Skeletal muscle tissue (tissue), 4 donors: ENCODE data around the gene TYK2. TPM values are rescaled to one million over a fixed set of nuclear protein-coding genes. Genes with fewer than 3 reads are reported as not detected.
"Not testable (repeated sequence)": the region's sequence is repeated elsewhere in the genome, so short reads cannot be mapped to it uniquely, and the experiment has no call there.

Experiments
- H3K27ac ChIP-seq: one replicate; pipeline ENCODE4 v1.7.0; 2013; ENCODE audit warnings: mild to moderate bottlenecking, low read depth, low read length, inconsistent platforms
- H3K27me3 ChIP-seq, 3 donors: one replicate each; pipeline ENCODE4 v1.7.0; 2013; ENCODE audit warnings: low read length in 3 of 3; ENCODE audit not compliant: control insufficient read depth in 3 of 3, insufficient read depth in 3 of 3
- H3K36me3 ChIP-seq, 3 donors: one replicate each; pipeline ENCODE4 v1.7.0; 2013; ENCODE audit warnings: low read length in 3 of 3; ENCODE audit not compliant: control insufficient read depth in 3 of 3, insufficient read depth in 3 of 3
- H3K4me1 ChIP-seq, 3 donors: one replicate each; pipeline ENCODE4 v1.7.0; 2013; ENCODE audit warnings: low read length in 3 of 3, mild to moderate bottlenecking in 3 of 3; ENCODE audit not compliant: control insufficient read depth in 3 of 3, insufficient read depth in 3 of 3
- H3K4me3 ChIP-seq, 3 donors: one replicate each; pipeline ENCODE4 v1.7.0; 2013; ENCODE audit warnings: low read length in 3 of 3
- H3K9ac ChIP-seq, 3 donors: one replicate each; pipeline ENCODE4 v1.7.0; 2013; ENCODE audit warnings: low read length in 3 of 3, mild to moderate bottlenecking in 3 of 3, moderate library complexity in 2 of 3, low read depth in 1 of 3
- H3K9me3 ChIP-seq, 3 donors: one replicate each; pipeline ENCODE4 v1.7.0; 2013; ENCODE audit warnings: low read length in 3 of 3; ENCODE audit not compliant: control insufficient read depth in 3 of 3
- total RNA-seq: library from RNA; depleted of rRNA; stranded (reverse); fragments of >200 nt; gene quantifications from one replicate; pipeline ENCODE4 v1.2.3, GENCODE V29; 2014
- donor health status: Osteomylitis.

Gene TYK2
- total RNA-seq, 1 donor from 2014 or later = 38.1 TPM

DNA sequence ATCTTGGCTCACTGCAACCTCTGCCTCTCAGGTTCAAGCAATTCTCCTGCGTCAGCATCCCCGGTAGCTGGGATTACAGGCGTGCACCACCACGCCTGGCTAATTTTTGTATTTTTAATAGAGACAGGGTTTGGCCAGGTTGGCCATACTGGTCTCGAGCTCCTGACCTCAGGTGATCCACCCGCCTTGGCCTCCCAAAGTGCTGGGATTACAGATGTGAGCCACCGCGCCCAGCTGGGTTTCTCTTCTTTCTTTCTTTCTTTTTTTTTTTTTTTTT is 2.8 kb upstream of the TYK2 start:
- not testable (repeated sequence) for H3K27me3 ChIP-seq, H3K27ac ChIP-seq, H3K4me3 ChIP-seq, H3K9ac ChIP-seq, H3K36me3 ChIP-seq, H3K9me3 ChIP-seq
- H3K4me1 ChIP-seq = peaks cover 10 to 13% (median 12%) of the 10 kb centered on the region in 3 donors

DNA sequence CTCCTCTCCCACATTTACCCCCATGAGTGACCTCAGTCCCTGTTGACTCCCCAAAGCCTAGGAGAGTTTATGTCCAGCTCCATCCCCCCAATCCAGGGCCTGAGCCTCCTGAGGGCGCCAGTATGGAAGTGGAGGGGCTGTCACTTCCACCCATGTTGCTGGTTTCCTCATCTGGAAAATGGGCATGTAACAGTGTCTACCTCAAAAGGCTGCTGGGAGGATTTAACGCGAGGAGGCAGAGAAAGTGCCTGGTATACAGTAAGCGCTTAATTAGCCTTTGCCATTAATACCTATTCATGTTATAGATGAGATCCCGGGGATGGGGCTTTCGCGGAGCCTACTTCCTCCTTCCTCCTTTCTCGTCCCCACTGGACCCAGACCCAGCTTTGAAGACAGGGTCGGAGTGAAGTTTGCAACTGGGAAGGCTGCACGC is 476 bp downstream of the TYK2 start:
- Histone ChIP-seq H3K4me3 (peak overlapping the region; percentile 83 to 98 (median 90)), H3K4me1 (peaks cover 10 to 13% (median 12%) of the 10 kb centered on the region in 3 donors), H3K9ac (peak overlapping the region; percentile 82 to 95 (median 86)), H3K9me3 (no peaks in the 10 kb centered on the region), H3K36me3 (peaks cover 7 to 13% (median 11%) of the 10 kb centered on the region in 3 donors), H3K27ac (peak overlapping the region; percentile 57), H3K27me3 (no peaks in the 10 kb centered on the region)

- peaks cover 10 to 13% (median 12%) of the 10 kb centered on the region in 3 donors for H3K4me1 ChIP-seq
- H3K27me3 ChIP-seq = no peaks in the 10 kb centered on the region
- H3K27ac ChIP-seq = no peak overlapping the region
- no peak overlapping the region for H3K4me3 ChIP-seq
- H3K36me3 ChIP-seq = peaks cover 10 to 16% (median 11%) of the 10 kb centered on the region in 3 donors
- no peaks in the 10 kb centered on the region for H3K9me3 ChIP-seq
- no peak overlapping the region for H3K9ac ChIP-seq
Observed at GRCh38 chr19:10378124-10378523, 2.2 kb downstream of the TYK2 start.

DNA sequence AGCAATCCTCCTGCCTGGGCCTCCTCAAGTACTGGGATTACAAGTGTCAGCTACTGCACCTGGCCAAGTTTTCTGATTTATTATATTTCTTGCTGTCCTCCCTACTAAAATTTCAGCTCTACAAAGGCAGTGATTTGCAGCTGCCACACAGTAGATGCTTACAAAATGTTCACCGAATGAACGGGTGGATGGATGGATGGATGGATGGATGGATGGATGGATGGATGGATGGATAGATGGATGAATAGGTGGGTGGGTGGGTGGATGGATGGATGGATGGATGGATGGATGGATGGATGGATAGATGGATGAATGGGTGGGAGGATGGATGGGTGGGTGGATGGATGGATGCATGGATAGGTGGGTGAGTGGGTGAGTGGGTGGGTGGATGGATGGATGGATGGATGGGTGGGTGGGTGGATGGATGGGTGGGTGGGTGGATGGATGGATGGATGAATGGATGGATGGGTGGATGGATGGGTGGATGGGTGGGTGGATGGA is 3.2 kb downstream of the TYK2 start:
- not testable (repeated sequence) for H3K27ac ChIP-seq, H3K27me3 ChIP-seq, H3K9me3 ChIP-seq, H3K9ac ChIP-seq, H3K4me3 ChIP-seq
- peaks cover 10 to 13% (median 12%) of the 10 kb centered on the region in 3 donors for H3K4me1 ChIP-seq
- peaks cover 11 to 16% (median 13%) of the 10 kb centered on the region in 3 donors for H3K36me3 ChIP-seq

- H3K9ac ChIP-seq = no peak overlapping the region
- no peaks in the 10 kb centered on the region for H3K27me3 ChIP-seq
- peaks cover 13 to 17% (median 13%) of the 10 kb centered on the region in 3 donors for H3K36me3 ChIP-seq
- H3K4me1 ChIP-seq = peaks cover 4 to 6% (median 6%) of the 10 kb centered on the region in 3 donors
- no peak overlapping the region for H3K27ac ChIP-seq
- no peaks in the 10 kb centered on the region for H3K9me3 ChIP-seq
- H3K4me3 ChIP-seq = no peak overlapping the region
Observed at GRCh38 chr19:10374931-10375330, 5.4 kb downstream of the TYK2 start.

DNA sequence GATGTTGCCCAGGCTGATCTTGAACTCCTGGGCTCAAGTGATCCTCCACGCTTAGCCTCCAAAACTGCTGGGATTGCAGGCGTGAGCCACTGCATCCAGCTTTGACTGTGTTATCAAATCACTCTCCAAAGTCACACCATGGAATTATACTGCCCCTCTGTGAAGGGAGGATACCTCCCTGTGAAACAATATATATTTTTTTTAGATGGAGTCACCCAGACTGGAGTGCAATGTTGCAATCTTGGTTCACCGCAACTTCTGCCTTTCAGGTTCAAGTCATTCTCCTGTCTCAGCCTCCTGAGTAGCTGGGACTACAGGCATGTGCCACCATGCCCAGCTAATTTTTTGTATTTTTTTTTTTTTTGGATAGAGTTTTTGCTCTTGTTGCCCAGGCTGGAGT is 7.7 kb downstream of the TYK2 start:
- no peak overlapping the region for H3K27ac ChIP-seq
- no peaks in the 10 kb centered on the region for H3K27me3 ChIP-seq
- H3K36me3 ChIP-seq = peaks cover 20 to 23% (median 21%) of the 10 kb centered on the region in 3 donors
- H3K4me1 ChIP-seq = no peaks in the 10 kb centered on the region
- no peak overlapping the region for H3K4me3 ChIP-seq
- no peaks in the 10 kb centered on the region for H3K9me3 ChIP-seq
- H3K9ac ChIP-seq = no peak overlapping the region

DNA sequence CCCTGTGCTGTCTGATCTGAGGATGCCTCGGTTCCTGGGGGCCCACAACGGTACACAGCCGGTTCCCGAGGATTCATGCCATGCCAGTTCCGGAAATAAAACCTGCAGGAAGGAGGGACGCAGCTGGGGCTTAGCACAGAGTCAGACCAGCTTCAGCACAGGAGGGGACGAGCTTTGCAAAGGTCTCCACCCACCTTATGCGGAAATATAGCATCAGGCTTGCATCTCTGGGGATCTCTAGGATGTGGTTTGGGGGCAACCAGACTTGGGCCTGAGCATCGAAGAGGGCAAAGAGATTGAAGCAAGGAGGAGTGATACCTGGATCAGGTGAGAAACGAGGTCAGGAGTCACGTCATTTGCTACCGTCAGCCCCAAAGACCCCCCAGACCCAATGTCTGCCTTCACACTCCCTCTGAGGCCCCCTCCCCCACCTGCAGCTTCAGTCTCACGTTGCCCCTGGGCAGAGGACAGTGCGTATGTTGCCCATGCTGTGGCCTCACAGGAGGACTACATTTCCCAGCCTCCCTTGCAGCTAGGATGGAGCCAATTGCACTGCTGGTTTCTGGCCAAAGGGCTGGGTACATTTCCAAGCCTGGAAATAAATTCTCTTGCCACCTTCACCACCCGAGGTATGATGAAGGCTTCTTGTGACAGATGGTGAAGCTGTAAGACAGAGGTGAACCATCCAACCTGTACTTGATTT is 12.1 kb downstream of the TYK2 start:
- Histone ChIP-seq H3K9ac (no peak overlapping the region), H3K27ac (no peak overlapping the region), H3K9me3 (no peaks in the 10 kb centered on the region), H3K27me3 (no peaks in the 10 kb centered on the region), H3K4me1 (no peaks in the 10 kb centered on the region), H3K4me3 (no peak overlapping the region), H3K36me3 (peaks cover 42 to 54% (median 44%) of the 10 kb centered on the region in 3 donors)

DNA sequence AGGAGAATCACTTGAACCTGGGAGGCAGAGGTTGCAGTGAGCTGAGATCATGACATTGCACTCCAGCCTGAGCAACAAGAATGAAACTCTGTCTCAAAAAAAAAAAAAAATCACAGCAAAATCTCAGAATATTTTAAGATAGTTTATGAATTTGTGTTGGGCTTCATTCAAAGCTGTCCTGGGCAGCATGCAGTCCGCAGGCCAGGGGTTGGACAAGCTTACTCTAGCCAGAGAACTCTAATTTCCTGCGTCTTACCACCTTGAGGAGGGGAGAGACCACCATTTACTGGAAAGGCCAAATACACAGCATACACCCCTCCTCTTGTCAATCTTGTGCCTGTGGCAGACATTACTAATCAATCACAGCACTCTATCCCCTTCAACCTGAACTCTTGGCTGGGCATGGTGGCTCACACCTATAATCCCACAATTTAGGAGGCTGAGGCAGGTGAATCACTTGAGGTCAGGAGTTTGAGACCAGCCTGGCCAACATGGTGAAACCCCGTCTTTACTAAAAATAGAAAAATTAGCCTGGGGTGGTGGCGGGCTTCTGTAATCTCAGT is 13.3 kb downstream of the TYK2 start:
- not testable (repeated sequence) for H3K27me3 ChIP-seq, H3K9ac ChIP-seq, H3K4me3 ChIP-seq, H3K4me1 ChIP-seq, H3K27ac ChIP-seq, H3K9me3 ChIP-seq
- H3K36me3 ChIP-seq = peaks cover 47 to 59% (median 49%) of the 10 kb centered on the region in 3 donors

DNA sequence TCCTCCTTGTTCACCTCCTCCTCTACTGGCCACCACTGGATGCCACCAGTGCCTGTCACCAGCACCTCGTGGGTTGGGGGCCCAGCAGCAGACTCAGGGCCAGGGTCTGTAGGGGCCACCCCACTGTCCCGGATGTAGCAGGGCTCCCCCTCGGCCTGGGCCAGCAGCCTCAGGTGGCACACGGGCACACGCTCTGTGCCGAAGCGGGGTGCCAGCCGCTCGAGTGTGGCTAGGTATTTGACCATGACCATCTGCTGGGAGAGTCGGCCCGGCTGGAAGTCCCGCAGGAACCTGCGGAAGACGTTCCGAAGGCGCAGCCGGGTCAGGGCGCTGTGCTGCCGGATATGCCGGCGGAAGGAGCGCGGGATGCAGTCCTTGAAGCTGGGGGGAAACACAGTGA is 14.9 kb downstream of the TYK2 start:
- Histone ChIP-seq H3K36me3 (peaks cover 54 to 70% (median 62%) of the 10 kb centered on the region in 3 donors), H3K4me1 (no peaks in the 10 kb centered on the region), H3K4me3 (no peak overlapping the region), H3K9me3 (no peaks in the 10 kb centered on the region), H3K27ac (no peak overlapping the region), H3K27me3 (no peaks in the 10 kb centered on the region), H3K9ac (no peak overlapping the region)

GRCh38 chr19:10364644-10365043 is 15.7 kb downstream of the TYK2 start:
- Histone ChIP-seq H3K27me3 (no peaks in the 10 kb centered on the region), H3K9ac (no peak overlapping the region), H3K4me3 (no peak overlapping the region), H3K4me1 (no peaks in the 10 kb centered on the region), H3K27ac (no peak overlapping the region), H3K36me3 (peaks cover 54 to 70% (median 63%) of the 10 kb centered on the region in 3 donors), H3K9me3 (no peaks in the 10 kb centered on the region)
